Urothelium cell line (cell line): ENCODE results near the gene CALD1.

Source experiments
- DNase-seq: peaks from one replicate; pipeline ENCODE4 v3.0.0; 2011; ENCODE audit warnings: low spot score, mixed read lengths
- FAIRE-seq: peaks from 2 replicates; lab custom pipeline; 2011; peaks lifted over from hg19 to GRCh38; lab: Jason Lieb, UNC

The CALD1 gene

DNA sequence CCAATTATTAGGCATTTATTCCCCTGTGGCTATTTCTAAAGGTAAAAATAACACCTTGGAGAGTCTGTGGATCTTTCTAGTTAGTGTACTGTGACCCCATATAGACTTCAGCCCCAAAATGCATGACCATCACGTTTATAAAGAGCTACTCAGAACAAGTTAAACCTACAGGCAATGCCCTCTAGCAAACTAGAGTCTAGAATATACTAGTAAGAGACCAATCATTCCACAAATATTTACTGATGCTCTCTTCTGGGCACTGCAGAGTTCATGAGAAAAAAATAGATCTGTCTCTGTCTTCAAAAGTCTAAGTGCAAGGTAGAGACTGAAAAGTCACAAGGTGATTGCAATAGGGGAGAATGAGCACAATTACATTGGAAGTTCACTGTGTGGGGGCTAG is 20.5 kb upstream of the CALD1 start:
- DNase-seq, result no peak
- FAIRE-seq, result no peak

DNA sequence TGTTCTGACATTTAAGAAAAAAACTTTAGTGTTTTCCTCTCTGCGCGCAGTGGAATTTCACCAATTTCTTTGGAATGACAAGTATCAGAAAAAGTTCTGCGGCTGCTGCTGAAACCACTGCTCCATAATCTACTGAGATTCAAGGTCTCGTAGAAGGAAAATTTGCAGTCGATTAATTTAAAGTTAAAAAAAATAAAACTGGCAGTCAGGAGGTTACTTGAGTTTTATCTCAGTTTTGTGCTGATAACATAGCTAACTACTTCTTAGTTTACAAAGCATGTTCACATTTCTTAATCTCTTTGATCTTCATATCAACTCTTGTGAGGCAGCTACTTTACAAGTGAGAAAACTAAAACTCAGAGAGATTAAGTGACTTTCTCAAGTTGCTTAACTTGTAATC is 18.2 kb upstream of the CALD1 start:
- DNase-seq (no peak), FAIRE-seq (no peak)

DNA sequence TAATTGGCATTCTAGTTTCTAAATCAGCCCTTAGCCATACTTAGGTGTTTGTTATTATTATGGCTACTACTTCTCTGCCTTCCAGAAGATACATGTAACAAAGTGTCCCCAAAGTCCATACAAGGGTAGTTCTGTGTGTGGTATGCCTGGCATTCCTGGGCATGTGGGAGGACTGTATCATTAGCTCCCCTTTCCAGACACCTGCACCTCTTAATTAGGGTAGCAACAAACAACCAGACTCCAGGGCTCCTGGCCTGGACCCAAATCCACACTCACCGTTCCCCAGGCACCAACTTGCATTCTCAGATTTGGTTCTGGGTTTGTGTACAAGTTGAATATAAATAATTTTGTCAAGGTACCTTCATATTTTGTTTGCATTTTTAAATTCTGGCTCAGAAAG is 15.5 kb upstream of the CALD1 start:
- FAIRE-seq, result no peak
- no peak for DNase-seq

DNA sequence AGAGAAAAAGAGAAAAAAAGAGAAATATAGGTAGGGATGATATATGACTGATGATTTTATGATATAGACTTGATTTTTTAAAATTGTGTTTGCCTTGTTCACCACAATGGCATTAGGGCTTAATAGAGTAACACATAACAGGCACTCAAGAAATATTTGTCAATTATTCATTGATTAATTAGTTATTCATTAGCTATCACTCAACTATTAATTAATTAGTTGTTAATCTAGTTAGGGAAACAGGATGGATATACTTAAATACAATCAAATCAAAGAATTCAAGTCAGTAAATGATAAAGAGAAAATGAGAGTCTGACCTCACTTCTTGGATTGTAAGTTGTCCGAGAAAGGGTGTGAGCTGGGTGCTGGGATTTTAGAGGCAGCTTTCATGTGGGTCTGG is 15.1 kb upstream of the CALD1 start:
- DNase-seq (no peak), FAIRE-seq (no peak)

DNA sequence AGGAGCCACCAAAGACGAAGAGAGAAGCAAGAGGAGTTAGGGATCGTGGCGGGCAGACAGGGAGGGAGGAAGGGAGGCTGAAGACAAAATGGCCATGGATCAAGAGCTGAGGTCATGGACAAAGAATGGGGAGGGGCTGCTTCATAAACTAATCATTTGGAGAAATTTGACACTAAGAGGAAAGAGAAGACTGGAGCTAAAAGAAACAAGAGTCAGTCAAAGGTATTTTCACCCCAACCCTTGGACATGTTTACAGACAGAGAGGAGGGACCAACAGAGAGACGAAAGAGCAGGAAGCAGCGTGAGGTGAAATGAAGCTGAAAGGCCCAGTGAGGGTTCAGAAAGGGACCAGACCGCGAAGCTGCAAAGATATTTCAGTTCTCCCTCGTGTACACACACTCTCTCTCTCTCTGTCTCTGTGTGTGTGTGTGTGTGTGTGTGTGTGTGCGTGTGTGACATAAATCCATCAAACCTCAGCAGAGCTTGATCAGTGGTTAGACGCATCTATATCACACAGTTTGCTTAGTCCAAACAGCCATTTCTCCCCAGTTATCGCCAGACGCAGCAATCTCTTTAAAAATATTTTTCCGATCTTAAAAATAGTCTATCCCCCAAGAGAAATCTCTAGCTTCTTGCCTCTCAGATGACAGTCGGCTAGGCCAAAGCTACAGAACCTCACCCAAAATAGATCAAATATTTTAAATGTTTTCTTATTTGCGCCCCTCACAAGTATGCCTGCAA is 12.5 kb upstream of the CALD1 start:
- DNase-seq (peak; percentile 23), FAIRE-seq (no peak)

GRCh38 chr7:134767520-134768168 is 11.8 kb upstream of the CALD1 start:
- DNase-seq, result no peak
- no peak for FAIRE-seq

- no peak for DNase-seq
- no peak for FAIRE-seq
Measured at GRCh38 chr7:134768243-134768642, 11.2 kb upstream of the CALD1 start.

GRCh38 chr7:134770676-134771075 is 8.8 kb upstream of the CALD1 start:
- no peak for FAIRE-seq
- DNase-seq, result no peak

GRCh38 chr7:134771111-134771510 is 8.3 kb upstream of the CALD1 start:
- DNase-seq (no peak), FAIRE-seq (no peak)

DNA sequence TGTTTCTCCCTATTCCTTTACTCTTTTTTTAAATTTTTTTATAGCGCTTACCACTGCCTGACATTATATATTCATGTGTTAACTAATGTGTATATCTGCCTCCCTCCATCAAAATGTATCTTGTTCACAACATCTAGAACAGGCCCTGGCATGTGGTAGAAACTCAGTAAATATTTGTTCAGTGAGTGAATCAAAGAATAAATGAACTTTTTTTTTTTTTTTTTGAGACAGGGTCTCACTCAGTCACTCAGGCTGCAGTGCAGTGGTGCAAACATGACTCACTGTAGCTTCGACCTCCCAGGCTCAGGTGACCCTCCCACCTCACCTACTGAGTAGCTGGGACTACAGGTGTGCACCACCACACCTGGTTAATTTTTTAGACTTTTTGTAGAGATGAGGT is 7.5 kb upstream of the CALD1 start:
- no peak for FAIRE-seq
- no peak for DNase-seq

DNA sequence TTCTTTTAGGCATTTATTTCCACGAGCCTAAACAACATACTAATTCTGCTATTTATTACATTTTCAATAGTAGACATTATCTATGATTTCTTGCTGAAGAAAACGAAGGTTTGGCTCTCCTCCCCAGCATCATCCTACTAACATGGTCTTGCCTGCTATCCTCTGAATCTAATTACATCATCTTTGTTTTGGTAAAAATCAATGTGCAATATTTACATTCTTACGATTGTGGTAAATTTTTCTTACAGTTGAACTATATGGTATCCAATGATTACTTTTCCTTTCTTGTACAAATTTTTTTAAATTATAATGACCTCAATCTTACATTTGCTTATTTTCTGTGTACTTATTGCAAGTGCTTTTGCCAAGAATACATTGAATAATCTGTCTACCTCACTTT is 7.0 kb upstream of the CALD1 start:
- no peak for FAIRE-seq

DNA sequence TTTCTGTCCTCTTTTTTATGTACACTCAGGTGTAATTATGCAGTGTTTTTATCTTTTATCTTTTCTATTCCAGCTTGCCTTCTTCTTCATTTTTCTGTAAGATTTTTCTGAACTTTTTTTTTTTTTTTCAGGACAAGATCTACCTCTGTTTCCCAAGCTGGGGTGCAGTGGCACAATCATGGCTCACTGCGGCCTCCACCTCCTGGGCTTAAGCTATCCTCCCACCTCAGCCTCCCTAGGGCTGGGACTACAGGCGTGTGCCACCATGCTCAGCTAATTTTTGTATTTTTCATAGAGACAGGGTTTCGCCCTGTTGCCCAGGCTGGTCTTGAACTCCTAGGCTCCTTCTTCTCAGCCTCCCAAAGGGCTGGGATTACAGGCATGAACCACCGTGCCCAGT is 6.3 kb upstream of the CALD1 start:
- DNase-seq, result no peak
- no peak for FAIRE-seq

More for the DNA sequence above, 7.0 kb upstream of the CALD1 start:
- no peak for DNase-seq

DNA sequence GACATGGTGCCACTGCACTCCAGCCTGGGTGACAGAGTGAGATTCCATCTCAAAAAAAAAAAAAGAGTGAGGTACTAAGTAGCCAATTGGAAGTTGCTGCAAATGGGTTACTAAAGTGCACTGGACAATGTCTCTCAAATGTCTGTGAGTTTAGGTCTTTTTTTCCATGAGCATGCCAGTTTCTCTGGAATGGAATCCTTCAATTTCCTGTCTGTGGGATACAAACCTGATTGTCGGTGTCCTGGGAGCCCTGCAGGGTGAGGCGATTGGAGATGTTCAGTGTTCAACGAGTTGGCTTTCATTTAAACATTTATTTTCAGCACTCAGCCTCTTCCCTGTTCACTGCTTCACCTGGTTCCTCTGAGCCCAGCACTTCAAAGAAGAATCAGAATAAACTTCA is 5.3 kb upstream of the CALD1 start:
- FAIRE-seq (no peak), DNase-seq (no peak)

DNA sequence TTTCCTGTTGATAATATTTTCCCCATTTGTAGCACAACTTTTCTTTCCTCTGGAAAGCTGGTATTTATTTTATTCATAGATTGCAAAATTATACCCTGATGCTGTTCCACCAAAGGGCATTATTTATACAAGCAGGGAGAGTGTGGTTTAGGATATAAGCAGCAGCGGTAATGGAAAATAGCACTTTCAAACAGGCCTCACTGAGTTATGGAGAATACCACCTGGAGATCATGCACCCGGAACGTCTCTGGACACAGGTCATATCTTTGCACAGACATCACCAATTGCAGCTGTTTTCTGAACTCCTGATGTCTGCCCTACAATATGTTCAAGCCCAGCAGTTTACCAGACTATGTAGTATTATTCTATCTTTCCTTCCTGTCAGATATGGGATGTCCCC is 2.0 kb upstream of the CALD1 start:
- no peak for FAIRE-seq
- DNase-seq, result no peak

DNA sequence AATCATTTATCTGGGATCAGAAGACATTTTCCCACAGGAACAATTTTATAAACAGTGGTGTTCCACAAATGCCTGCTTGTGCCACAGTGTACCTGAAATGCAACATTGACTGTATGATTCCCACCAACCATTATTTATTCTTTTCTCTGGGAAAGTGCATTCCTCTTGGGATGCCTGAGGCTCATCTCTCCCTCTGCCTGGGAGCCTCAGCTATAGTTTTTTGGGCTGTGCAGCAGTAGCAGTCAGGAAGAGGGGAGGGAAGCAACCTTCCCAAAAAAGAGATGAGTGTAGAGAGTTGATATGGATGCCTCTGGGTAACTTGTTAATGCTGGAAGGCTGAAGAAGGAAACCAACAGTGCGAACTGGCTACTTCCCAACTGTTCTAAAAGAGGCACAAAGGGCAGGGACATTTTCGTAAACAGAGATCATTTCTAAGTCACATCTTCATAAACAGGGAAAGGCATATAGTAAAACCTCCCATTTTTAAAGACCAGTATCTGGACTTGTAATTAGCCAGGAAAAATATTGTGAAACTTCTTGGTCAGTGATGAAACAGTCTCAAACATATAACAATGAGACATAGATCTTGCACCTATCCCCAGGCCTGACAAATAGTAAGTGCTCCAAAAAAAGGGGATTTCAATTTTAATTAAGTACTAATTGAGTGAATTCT is 1.4 kb upstream of the CALD1 start:
- no peak for FAIRE-seq
- DNase-seq, result no peak

DNA sequence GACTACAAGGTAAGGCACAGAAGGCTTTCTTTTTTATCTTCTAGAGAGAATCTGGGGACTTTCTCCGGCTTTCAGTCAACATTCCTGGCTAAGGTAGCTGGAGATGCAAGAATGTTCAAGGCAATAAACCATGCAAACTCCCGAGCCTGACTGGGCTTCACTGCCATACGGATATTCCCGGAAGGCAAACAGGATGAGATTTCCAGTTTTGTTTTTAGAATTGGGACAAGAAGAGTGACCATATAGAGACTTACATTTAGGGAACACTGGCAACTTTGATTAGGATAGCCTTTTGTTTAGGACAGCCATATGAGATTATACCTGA is 269 bp downstream of the CALD1 start:
- no peak for DNase-seq
- FAIRE-seq, result no peak

DNA sequence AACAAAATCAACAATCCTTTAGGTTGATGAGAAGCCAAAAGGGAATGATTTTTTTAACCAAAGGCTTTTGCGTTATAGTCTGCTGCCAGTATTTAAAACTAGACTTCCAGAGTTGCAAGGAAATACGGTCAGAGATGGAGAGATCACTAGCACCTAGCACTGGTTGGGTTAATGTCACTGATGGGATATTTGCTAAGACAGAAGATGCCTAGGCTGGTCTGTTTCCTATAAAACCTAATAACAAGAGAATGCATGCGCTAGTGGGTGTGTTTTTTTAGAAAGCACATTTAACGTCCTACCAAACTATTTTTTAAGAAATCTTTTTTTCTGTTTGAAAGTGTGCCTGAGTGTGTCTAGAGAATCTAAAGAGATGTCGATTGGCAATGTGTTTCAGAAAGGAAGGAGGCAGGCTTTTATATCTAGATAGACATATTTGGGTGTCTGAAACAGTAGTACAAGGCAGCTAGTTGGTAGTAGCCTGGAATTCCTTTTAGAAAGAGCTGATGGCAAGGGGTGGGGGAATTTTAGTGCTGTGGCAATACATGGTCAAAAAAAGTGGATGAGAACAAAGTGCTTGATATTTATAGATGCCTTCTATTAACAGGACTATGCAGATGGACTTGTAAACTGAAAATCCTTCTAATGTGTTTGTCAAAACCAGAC is 863 bp downstream of the CALD1 start:
- FAIRE-seq (no peak), DNase-seq (no peak)

- FAIRE-seq, result no peak
- no peak for DNase-seq
Measured at GRCh38 chr7:134781171-134781570, 1.7 kb downstream of the CALD1 start.

DNA sequence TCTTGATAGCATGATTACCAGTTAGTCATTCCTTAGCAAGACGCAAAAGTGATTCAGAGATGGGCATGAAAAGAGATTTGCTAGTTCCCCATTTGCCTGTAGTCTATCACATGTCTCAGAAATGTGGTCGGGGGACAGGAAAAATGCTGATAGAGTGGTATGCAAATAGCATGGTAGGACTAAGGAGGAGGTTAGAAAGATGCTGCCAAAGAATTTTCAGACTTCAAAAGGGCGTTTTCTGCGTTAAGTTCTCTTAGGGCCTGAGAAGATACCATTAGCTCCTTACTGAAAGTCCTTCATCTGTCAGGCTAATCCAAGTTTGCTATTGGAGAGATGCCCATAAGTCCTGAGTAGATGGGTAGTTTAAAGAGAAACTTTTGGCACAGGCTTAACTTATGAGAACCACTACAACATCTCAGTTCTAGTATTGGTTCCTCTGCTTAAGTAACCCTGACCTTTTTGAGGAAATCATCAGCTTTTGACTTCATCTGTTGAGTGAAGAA is 2.7 kb downstream of the CALD1 start:
- DNase-seq (no peak), FAIRE-seq (no peak)

- no peak for DNase-seq
- no peak for FAIRE-seq
Measured at GRCh38 chr7:134783294-134784069, 4.0 kb downstream of the CALD1 start.
